Ovary (tissue), 3 donors: Measurements from ENCODE around the gene TOR1B.

Experiments used
- CTCF ChIP-seq, 3 donors: fragments of 450-650 bp in 2 of 3; fragments of 200-600 bp in 1 of 3; IDR thresholded peaks; one replicate each; pipeline versions ENCODE4 v1.5.1 to v1.8.0; 2016 to 2022; ENCODE audit warnings: antibody characterized with exemption in 3 of 3, mild to moderate bottlenecking in 1 of 3
- EP300 ChIP-seq: sonication (generic); formaldehyde crosslinking; IDR thresholded peaks from one replicate; pipeline ENCODE4 v1.6.1; 2017; ENCODE audit warnings: antibody characterized with exemption
- POLR2A ChIP-seq: fragments of 450-650 bp; IDR thresholded peaks from one replicate; pipeline ENCODE4 v1.6.1; 2017; ENCODE audit warnings: antibody characterized with exemption, mild to moderate bottlenecking, moderate library complexity
- donor health status: DM: no; HTN: no; CAD: no.

GRCh38 chr9:129806061-129806460 is 3.1 kb downstream of the TOR1B start:
- TF ChIP-seq CTCF (IDR thresholded peaks at IDR 0.05) (no peak), POLR2A (no peak), EP300 (no peak)
